H9 (cell line): ENCODE results near the gene DENND4B. TPM values are rescaled to one million over a fixed set of nuclear protein-coding genes. Genes with fewer than 3 reads are reported as not detected.

Experiments used
- DNase-seq: peaks from one replicate; pipeline ENCODE4 v3.0.0-alpha.2; 2017
- H2AFZ ChIP-seq: one replicate; pipeline ENCODE4 v1.6.1; 2013; ENCODE audit warnings: mild to moderate bottlenecking, low read length, control low read depth, moderate library complexity
- H2AK5ac ChIP-seq: 2 replicates; pipeline ENCODE4 v1.6.1; 2013; ENCODE audit warnings: low read length, control low read depth, mixed read lengths; ENCODE audit not compliant: insufficient read length
- H2BK120ac ChIP-seq: one replicate; pipeline ENCODE4 v1.6.1; 2013; ENCODE audit warnings: low read depth, mild to moderate bottlenecking, low read length, control low read depth, inconsistent platforms; ENCODE audit not compliant: poor library complexity, severe bottlenecking
- H2BK12ac ChIP-seq: 2 replicates; pipeline ENCODE4 v1.6.1; 2013; ENCODE audit warnings: low read length, control low read depth, mixed read lengths, low read depth; ENCODE audit not compliant: insufficient read length
- H2BK15ac ChIP-seq: 2 replicates; pipeline ENCODE4 v1.6.1; 2013; ENCODE audit warnings: low read depth, low read length, control low read depth
- H2BK20ac ChIP-seq: one replicate; pipeline ENCODE4 v1.6.1; 2013; ENCODE audit warnings: low read depth, mild to moderate bottlenecking, low read length, control low read depth, inconsistent platforms; ENCODE audit not compliant: poor library complexity, severe bottlenecking
- H2BK5ac ChIP-seq: 2 replicates; pipeline ENCODE4 v1.6.1; 2013; ENCODE audit warnings: low read length, control low read depth, mixed read lengths; ENCODE audit not compliant: insufficient read length
- H3K14ac ChIP-seq: 2 replicates; pipeline ENCODE4 v1.6.1; 2013; ENCODE audit warnings: low read length, control low read depth; ENCODE audit not compliant: insufficient read depth
- H3K18ac ChIP-seq: 2 replicates; pipeline ENCODE4 v1.6.1; 2013; ENCODE audit warnings: low read depth, mild to moderate bottlenecking, mixed read lengths, low read length, control low read depth; ENCODE audit not compliant: insufficient read length
- H3K23ac ChIP-seq: 2 replicates; pipeline ENCODE4 v1.6.1; 2013; ENCODE audit warnings: low read length, control low read depth, mixed read lengths, low read depth; ENCODE audit not compliant: insufficient read length
- H3K23me2 ChIP-seq: 2 replicates; pipeline ENCODE4 v1.6.1; 2013; ENCODE audit warnings: low read depth, mild to moderate bottlenecking, mixed read lengths, low read length, control low read depth; ENCODE audit not compliant: insufficient read length, poor library complexity, severe bottlenecking
- H3K27ac ChIP-seq: 2 replicates; pipeline ENCODE4 v1.5.1; 2013; ENCODE audit warnings: low read length, control low read depth, mixed read lengths, low read depth; ENCODE audit not compliant: insufficient read length
- H3K27me3 ChIP-seq: 2 replicates; pipeline ENCODE4 v1.6.1; 2013; ENCODE audit warnings: low read length, control low read depth, inconsistent platforms; ENCODE audit not compliant: insufficient read depth
- H3K4ac ChIP-seq: 2 replicates; pipeline ENCODE4 v1.6.1; 2013; ENCODE audit warnings: low read depth, mild to moderate bottlenecking, control low read depth, inconsistent platforms, low read length, moderate library complexity
- H3K4me1 ChIP-seq: 2 replicates; pipeline ENCODE4 v1.6.1; 2013; ENCODE audit warnings: low read length, control low read depth, inconsistent platforms; ENCODE audit not compliant: insufficient read depth
- H3K4me2 ChIP-seq: 2 replicates; pipeline ENCODE4 v1.6.1; 2013; ENCODE audit warnings: low read length, control low read depth, mixed read lengths; ENCODE audit not compliant: insufficient read length, insufficient read depth
- H3K56ac ChIP-seq: 2 replicates; pipeline ENCODE4 v1.6.1; 2013; ENCODE audit warnings: low read depth, mild to moderate bottlenecking, mixed read lengths, low read length, control low read depth; ENCODE audit not compliant: insufficient read length
- H3K79me1 ChIP-seq: 2 replicates; pipeline ENCODE4 v1.6.1; 2013; ENCODE audit warnings: low read depth, mild to moderate bottlenecking, moderate library complexity, low read length, control low read depth, inconsistent platforms; ENCODE audit not compliant: insufficient read depth, poor library complexity, severe bottlenecking
- H3K79me2 ChIP-seq: 2 replicates; pipeline ENCODE4 v1.6.1; 2013; ENCODE audit warnings: low read length, control low read depth, inconsistent platforms; ENCODE audit not compliant: insufficient read depth
- H3K9ac ChIP-seq: 2 replicates; pipeline ENCODE4 v1.6.1; 2013; ENCODE audit warnings: low read length, control low read depth, mixed read lengths; ENCODE audit not compliant: insufficient read length; ENCODE audit errors: extremely low read depth
- H3K9me3 ChIP-seq: one replicate; pipeline ENCODE4 v1.6.1; 2013; ENCODE audit warnings: low read depth, low read length, inconsistent platforms; ENCODE audit not compliant: control insufficient read depth
- H3T11ph ChIP-seq: one replicate; pipeline ENCODE4 v1.6.1; 2013; ENCODE audit warnings: mild to moderate bottlenecking, low read length, control low read depth, inconsistent platforms
- H4K20me1 ChIP-seq: one replicate; pipeline ENCODE4 v1.6.1; 2013; ENCODE audit not compliant: control insufficient read depth, insufficient read length, insufficient read depth
- H4K5ac ChIP-seq: 2 replicates; pipeline ENCODE4 v1.6.1; 2013; ENCODE audit warnings: low read depth, mild to moderate bottlenecking, mixed read lengths, low read length, control low read depth; ENCODE audit not compliant: insufficient read length
- H4K8ac ChIP-seq: replicated peaks from 2 replicates; pipeline ENCODE4 v1.6.1; 2013; ENCODE audit warnings: low read length, control low read depth, mixed read lengths, low read depth; ENCODE audit not compliant: insufficient read length
- H4K91ac ChIP-seq: 2 replicates; pipeline ENCODE4 v1.6.1; 2013; ENCODE audit warnings: low read depth, mild to moderate bottlenecking, moderate library complexity, mixed read lengths, low read length, control low read depth; ENCODE audit not compliant: insufficient read length
- H3K27ac Mint-ChIP-seq, 3 experiments: 2 replicates in 2 of 3; 3 replicates in 1 of 3; pipeline ENCODE4 v1.8.0; 2020 to 2021; ENCODE audit warnings: mixed read lengths in 3 of 3, mild to moderate bottlenecking in 1 of 3, moderate library complexity in 1 of 3
- H3K27me3 Mint-ChIP-seq: 2 replicates; pipeline ENCODE4 v1.8.0; 2021; ENCODE audit warnings: low read depth, mild to moderate bottlenecking, moderate library complexity, mixed read lengths
- H3K36me3 Mint-ChIP-seq, 3 experiments: 2 replicates in 2 of 3; 3 replicates in 1 of 3; pipeline ENCODE4 v1.8.0; 2020 to 2021; ENCODE audit warnings: low read depth in 3 of 3, mixed read lengths in 3 of 3; ENCODE audit not compliant: insufficient read depth in 1 of 3
- H3K4me1 Mint-ChIP-seq, 2 experiments: 2 replicates each; pipeline ENCODE4 v1.8.0; 2020; ENCODE audit warnings: mixed read lengths in 2 of 2
- H3K4me3 Mint-ChIP-seq, 2 experiments: 2 replicates in 1 of 2; 3 replicates in 1 of 2; pipeline ENCODE4 v1.8.0; 2020 to 2021; ENCODE audit warnings: mild to moderate bottlenecking in 2 of 2, mixed read lengths in 2 of 2, moderate library complexity in 1 of 2
- H3K9me3 Mint-ChIP-seq, 2 experiments: 2 replicates in 1 of 2; 3 replicates in 1 of 2; pipeline ENCODE4 v1.8.0; 2020; ENCODE audit warnings: mild to moderate bottlenecking in 2 of 2, mixed read lengths in 2 of 2, moderate library complexity in 1 of 2
- WGBS: extraction: QIAGEN DNeasy Blood & Tissue Kit; methylation state at CpG from one replicate; pipeline ENCODE4 v1.1.7; 2013; ENCODE audit warnings: missing lambda C conversion rate, low lambda C conversion rate, mixed read lengths; ENCODE audit not compliant: insufficient read length; ENCODE audit errors: extremely low coverage; 5-methylcytosine and 5-hydroxymethylcytosine counted together
- total RNA-seq: library from RNA; stranded (reverse); gene quantifications from 2 replicates; pipeline ENCODE4 v1.2.1, GENCODE V29; 2021
- TF ChIP-seq, protein P1 (sequence below): fragments of 200-600 bp; sonication (generic); conservative IDR thresholded peaks from 3 replicates; pipeline ENCODE4 v1.8.0; 2021; ENCODE audit warnings: antibody characterized with exemption, mild to moderate bottlenecking

The DENND4B gene
- total RNA-seq, 1 experiment from 2014 or later, result 84.6 TPM

DNA sequence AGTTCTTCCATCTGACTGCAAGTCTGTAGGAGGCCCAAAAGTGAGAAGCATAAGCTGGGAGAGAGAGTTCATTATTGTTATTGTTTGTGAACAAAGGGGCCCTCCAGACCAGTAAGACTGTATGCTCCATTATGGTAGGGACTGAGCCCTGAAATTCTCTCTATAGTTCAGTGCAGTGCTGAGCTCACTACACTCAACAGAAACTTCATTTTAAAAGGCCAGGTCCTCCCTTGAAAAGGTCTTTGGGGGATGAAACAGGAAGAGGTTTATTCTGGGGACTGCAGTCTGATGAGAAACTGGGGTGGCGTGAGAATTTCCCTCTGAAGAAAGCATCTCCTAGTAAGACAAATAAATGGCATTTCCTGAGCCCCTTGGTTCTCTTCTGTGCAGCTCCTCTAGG, 18.3 kb downstream of the DENND4B start:
- no peak overlapping the region for H2AFZ ChIP-seq
- no peaks in the 10 kb centered on the region for H3K9me3 ChIP-seq
- peaks cover 7% of the 10 kb centered on the region for H3K23me2 ChIP-seq
- no peak overlapping the region for H3K56ac ChIP-seq
- WGBS, result no CpG with 5 or more reads among the region's 1 CpG
- H2BK120ac ChIP-seq, result no peak overlapping the region
- no peak overlapping the region for H4K91ac ChIP-seq
- H4K20me1 ChIP-seq, result no peaks in the 10 kb centered on the region
- no peaks in the 10 kb centered on the region for H3K27me3 ChIP-seq
- H3K4ac ChIP-seq, result no peak overlapping the region
- no peaks in the 10 kb centered on the region for H3K27me3 Mint-ChIP-seq
- H3K9me3 Mint-ChIP-seq, result no peaks in the 10 kb centered on the region
- H3T11ph ChIP-seq, result no peak overlapping the region
- no peak overlapping the region for H4K5ac ChIP-seq
- no peak overlapping the region for H3K4me3 Mint-ChIP-seq
- H2BK5ac ChIP-seq, result no peak overlapping the region
- H2AK5ac ChIP-seq, result no peak overlapping the region
- no peak overlapping the region for H3K23ac ChIP-seq
- H3K4me1 ChIP-seq, result no peaks in the 10 kb centered on the region
- peak overlapping the region in 1 of 3 experiments; percentile 83; a peak in 2 of 7 replicates for H3K27ac Mint-ChIP-seq
- H3K18ac ChIP-seq, result no peak overlapping the region
- no peak overlapping the region for H3K9ac ChIP-seq
- TF ChIP-seq, protein P1, sequence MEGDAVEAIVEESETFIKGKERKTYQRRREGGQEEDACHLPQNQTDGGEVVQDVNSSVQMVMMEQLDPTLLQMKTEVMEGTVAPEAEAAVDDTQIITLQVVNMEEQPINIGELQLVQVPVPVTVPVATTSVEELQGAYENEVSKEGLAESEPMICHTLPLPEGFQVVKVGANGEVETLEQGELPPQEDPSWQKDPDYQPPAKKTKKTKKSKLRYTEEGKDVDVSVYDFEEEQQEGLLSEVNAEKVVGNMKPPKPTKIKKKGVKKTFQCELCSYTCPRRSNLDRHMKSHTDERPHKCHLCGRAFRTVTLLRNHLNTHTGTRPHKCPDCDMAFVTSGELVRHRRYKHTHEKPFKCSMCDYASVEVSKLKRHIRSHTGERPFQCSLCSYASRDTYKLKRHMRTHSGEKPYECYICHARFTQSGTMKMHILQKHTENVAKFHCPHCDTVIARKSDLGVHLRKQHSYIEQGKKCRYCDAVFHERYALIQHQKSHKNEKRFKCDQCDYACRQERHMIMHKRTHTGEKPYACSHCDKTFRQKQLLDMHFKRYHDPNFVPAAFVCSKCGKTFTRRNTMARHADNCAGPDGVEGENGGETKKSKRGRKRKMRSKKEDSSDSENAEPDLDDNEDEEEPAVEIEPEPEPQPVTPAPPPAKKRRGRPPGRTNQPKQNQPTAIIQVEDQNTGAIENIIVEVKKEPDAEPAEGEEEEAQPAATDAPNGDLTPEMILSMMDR, result no peak
- H3K27ac ChIP-seq, result no peak overlapping the region
- no peak overlapping the region for H4K8ac ChIP-seq
- H3K14ac ChIP-seq, result no peak overlapping the region
- no peak overlapping the region for H2BK20ac ChIP-seq
- H3K4me2 ChIP-seq, result no peak overlapping the region
- H3K79me2 ChIP-seq, result no peaks in the 10 kb centered on the region
- no peaks in the 10 kb centered on the region for H3K79me1 ChIP-seq
- H2BK12ac ChIP-seq, result no peak overlapping the region
- H3K4me1 Mint-ChIP-seq, result peaks cover 2 to 4% of the 10 kb centered on the region in 2 experiments
- H2BK15ac ChIP-seq, result no peak overlapping the region
- no peak for DNase-seq
- peaks cover 8 to 30% (median 20%) of the 10 kb centered on the region in 3 experiments; a peak in 6 of 7 replicates for H3K36me3 Mint-ChIP-seq
